ENCODE data around the gene EDEM2. TPM values are rescaled to one million over a fixed set of nuclear protein-coding genes. Genes with fewer than 3 reads are reported as not detected.
"Not testable (repeated sequence)": the region's sequence is repeated elsewhere in the genome, so short reads cannot be mapped to it uniquely, and the experiment has no call there.

EDEM2 gene
- total RNA-seq, 4 donors from 2014 or later, result 13.3 to 20.3 (median 14.6) TPM

GRCh38 chr20:35087791-35088190 lies 59.3 kb downstream of the EDEM2 start:
- H3K27me3 ChIP-seq, result no peaks in the 10 kb centered on the region
- no peak overlapping the region for H3K27ac ChIP-seq (replicated peaks in 1 of 4)
- peaks cover 38 to 68% (median 54%) of the 10 kb centered on the region in 4 donors for H3K4me1 ChIP-seq
- 70% methylated on average over 5 of the region's 5 CpGs for WGBS
- H3K4me3 ChIP-seq, result no peak overlapping the region
- intact Hi-C loops (cut with DNase I), result no loop called here
- TF ChIP-seq EP300 (IDR thresholded peaks at IDR 0.05) (no peak), POLR2A (IDR thresholded peaks at IDR 0.05; ENCODE audit: low read depth) (no peak), CTCF (IDR thresholded peaks at IDR 0.05) (no peak), POLR2AphosphoS5 (IDR thresholded peaks at IDR 0.05) (no peak)
- DNase-seq (ENCODE audit: extremely low spot score), result no peak
- peaks cover 0 to 14% (median 7%) of the 10 kb centered on the region in 4 donors for H3K36me3 ChIP-seq
- H3K9me3 ChIP-seq, result no peaks in the 10 kb centered on the region

GRCh38 chr20:35087355-35087754 lies 59.8 kb downstream of the EDEM2 start:
- Histone ChIP-seq H3K36me3 (peaks cover 0 to 14% (median 7%) of the 10 kb centered on the region in 4 donors), H3K27me3 (no peaks in the 10 kb centered on the region), H3K4me3 (no peak overlapping the region), H3K4me1 (peaks cover 38 to 67% (median 54%) of the 10 kb centered on the region in 4 donors), H3K27ac (replicated peaks in 1 of 4) (no peak overlapping the region), H3K9me3 (no peaks in the 10 kb centered on the region)
- intact Hi-C loops (cut with DNase I), result no loop called here
- WGBS, result 84% methylated on average over 5 of the region's 5 CpGs
- TF ChIP-seq POLR2A (IDR thresholded peaks at IDR 0.05; ENCODE audit: low read depth) (no peak), POLR2AphosphoS5 (IDR thresholded peaks at IDR 0.05) (no peak)
- no peak for DNase-seq (ENCODE audit: extremely low spot score)

GRCh38 chr20:35085477-35086225 lies 61.5 kb downstream of the EDEM2 start:
- Histone ChIP-seq H3K4me3 (no peak overlapping the region), H3K36me3 (peaks cover 0 to 14% (median 7%) of the 10 kb centered on the region in 4 donors), H3K27ac (replicated peaks in 1 of 4) (no peak overlapping the region), H3K9me3 (no peaks in the 10 kb centered on the region), H3K4me1 (peaks cover 40 to 69% (median 55%) of the 10 kb centered on the region in 4 donors), H3K27me3 (no peaks in the 10 kb centered on the region)
- no peak for TF ChIP-seq EP300 (IDR thresholded peaks at IDR 0.05)
- TF ChIP-seq CTCF (IDR thresholded peaks at IDR 0.05), result no peak
- no peak for TF ChIP-seq POLR2AphosphoS5 (IDR thresholded peaks at IDR 0.05)
- TF ChIP-seq POLR2A (IDR thresholded peaks at IDR 0.05; ENCODE audit: low read depth), result no peak
- 93% methylated on average over 11 of the region's 11 CpGs for WGBS
- intact Hi-C loops (cut with DNase I), result no loop called here
- DNase-seq (ENCODE audit: extremely low spot score), result no peak

GRCh38 chr20:35084998-35085397 lies 62.1 kb downstream of the EDEM2 start:
- intact Hi-C loops (cut with DNase I), result no loop called here
- peaks cover 43 to 69% (median 56%) of the 10 kb centered on the region in 4 donors for H3K4me1 ChIP-seq
- DNase-seq (ENCODE audit: extremely low spot score), result no peak
- no peaks in the 10 kb centered on the region for H3K9me3 ChIP-seq
- no peak overlapping the region for H3K27ac ChIP-seq (replicated peaks in 1 of 4)
- H3K27me3 ChIP-seq, result no peaks in the 10 kb centered on the region
- WGBS, result 89% methylated on average over 3 of the region's 3 CpGs
- TF ChIP-seq POLR2AphosphoS5 (IDR thresholded peaks at IDR 0.05) (no peak), CTCF (IDR thresholded peaks at IDR 0.05) (no peak)
- peaks cover 0 to 14% (median 7%) of the 10 kb centered on the region in 4 donors for H3K36me3 ChIP-seq
- no peak overlapping the region for H3K4me3 ChIP-seq

- H3K4me3 ChIP-seq; H3K9me3 ChIP-seq; intact Hi-C loops (cut with DNase I); H3K27ac ChIP-seq (replicated peaks in 1 of 4); H3K27me3 ChIP-seq; DNase-seq (ENCODE audit: extremely low spot score): not testable (repeated sequence)
- Histone ChIP-seq H3K4me1 (peaks cover 25 to 35% (median 33%) of the 10 kb centered on the region in 4 donors), H3K36me3 (peaks cover 18 to 25% (median 23%) of the 10 kb centered on the region in 4 donors)
- 82% methylated on average over 5 of the region's 5 CpGs for WGBS
Measured at GRCh38 chr20:35080348-35080642, 66.8 kb downstream of the EDEM2 start.

Measured in esophagus muscularis mucosa (tissue), 4 donors.